Osteocyte (in vitro differentiated cells): ENCODE data around the gene EPB41L3. TPM values are rescaled to one million over a fixed set of nuclear protein-coding genes. Genes with fewer than 3 reads are reported as not detected.

Experiments
- DNase-seq: peaks from one replicate; pipeline ENCODE4 v3.0.0; 2021; ENCODE audit warnings: mixed read lengths; ENCODE audit not compliant: unreplicated experiment; ENCODE audit errors: extremely low spot score
- H3K27ac Mint-ChIP-seq: one replicate; pipeline ENCODE4 v1.8.0; 2021; ENCODE audit warnings: mild to moderate bottlenecking, mixed read lengths; ENCODE audit not compliant: unreplicated experiment
- H3K27me3 Mint-ChIP-seq: one replicate; pipeline ENCODE4 v1.8.0; 2021; ENCODE audit warnings: mixed read lengths; ENCODE audit not compliant: unreplicated experiment
- H3K36me3 Mint-ChIP-seq: one replicate; pipeline ENCODE4 v1.8.0; 2021; ENCODE audit warnings: mixed read lengths; ENCODE audit not compliant: unreplicated experiment
- H3K4me1 Mint-ChIP-seq: one replicate; pipeline ENCODE4 v1.8.0; 2021; ENCODE audit warnings: mixed read lengths; ENCODE audit not compliant: unreplicated experiment
- H3K4me3 Mint-ChIP-seq: one replicate; pipeline ENCODE4 v1.8.0; 2021; ENCODE audit warnings: mild to moderate bottlenecking, moderate library complexity, mixed read lengths; ENCODE audit not compliant: unreplicated experiment
- H3K9me3 Mint-ChIP-seq: one replicate; pipeline ENCODE4 v1.8.0; 2021; ENCODE audit warnings: mixed read lengths; ENCODE audit not compliant: unreplicated experiment
- CTCF ChIP-seq: fragments of 200-600 bp; sonication (generic); IDR thresholded peaks from 2 replicates; pipeline ENCODE4 v1.5.0; 2021; ENCODE audit warnings: antibody characterized with exemption, mild to moderate bottlenecking, moderate library complexity
- long read RNA-seq: library from polyadenylated mRNA; unstranded; transcript quantifications from one replicate; pipeline ENCODE4 v2.0.0, GENCODE V29; 2021
- total RNA-seq: library from RNA; stranded (reverse); gene quantifications from 2 replicates; pipeline ENCODE4 v1.2.1, GENCODE V29; 2021

EPB41L3 gene
- 15.6 and 15.7 TPM in 2 replicates for total RNA-seq
- long read RNA-seq, partial matches to known transcripts = 9 of 12 reads
- long read RNA-seq, other reads (novel, unspliced or antisense) = 3 of 12 reads

- TF ChIP-seq CTCF = no peak
- no peak for DNase-seq
- Mint-ChIP-seq H3K4me1 (peaks cover 14% of the 10 kb centered on the region), H3K36me3 (no peaks in the 10 kb centered on the region), H3K27ac (peak within 1 kb of the TSS; percentile 54), H3K9me3 (no peaks in the 10 kb centered on the region), H3K4me3 (peak within 1 kb of the TSS; percentile 77), H3K27me3 (peaks cover 3% of the 10 kb centered on the region)
Observed at GRCh38 chr18:5543773-5544389, at the start of gene EPB41L3. Gene EPB41L3 (minus strand): TSS chr18:5543997. CDS start chr18:5489183, 54,814 bp downstream.

DNA sequence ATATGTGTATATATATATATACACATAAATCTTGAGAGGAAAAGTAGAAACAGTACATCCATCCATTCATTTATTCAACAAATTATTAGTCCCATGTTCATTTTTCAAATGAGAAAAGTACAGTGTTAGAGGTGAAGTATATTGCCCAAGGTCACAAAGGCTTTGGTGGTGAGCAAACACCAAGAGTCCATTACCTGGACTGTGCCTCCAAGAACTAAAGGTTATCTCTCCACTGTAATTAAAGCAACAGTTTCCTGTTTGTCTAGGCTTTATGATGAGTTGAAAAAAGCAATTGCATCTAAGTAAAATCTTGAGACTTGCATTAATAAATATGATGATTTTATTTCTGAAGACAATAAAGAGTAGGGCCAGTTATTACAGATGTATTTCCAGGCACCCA, 44.7 kb upstream of the EPB41L3 start:
- Mint-ChIP-seq H3K27me3 (no peaks in the 10 kb centered on the region), H3K9me3 (peaks cover 8% of the 10 kb centered on the region), H3K36me3 (no peaks in the 10 kb centered on the region), H3K27ac (no peak overlapping the region), H3K4me1 (peaks cover 22% of the 10 kb centered on the region), H3K4me3 (no peak overlapping the region)
- DNase-seq = no peak
- no peak for TF ChIP-seq CTCF

DNA sequence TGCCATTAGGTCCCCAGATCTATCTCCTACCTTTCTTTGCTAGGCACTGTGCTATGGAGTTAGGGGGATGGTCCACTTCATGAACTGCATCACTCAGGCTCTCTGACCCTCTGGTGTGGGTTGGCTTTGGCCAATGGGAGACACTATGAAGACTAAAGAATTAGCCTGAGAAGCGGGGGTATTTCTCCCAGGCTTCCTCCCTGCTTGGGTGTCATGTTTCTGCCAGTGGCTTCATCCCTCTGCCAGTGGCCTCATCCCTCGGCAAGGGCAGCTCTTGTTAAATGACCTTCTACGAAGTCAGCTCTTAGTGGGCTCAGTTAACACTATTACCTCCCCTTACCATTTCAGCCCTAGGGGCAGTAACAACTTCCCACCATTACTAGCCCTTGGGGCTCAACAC, 41.9 kb upstream of the EPB41L3 start:
- DNase-seq = no peak
- no peaks in the 10 kb centered on the region for H3K27me3 Mint-ChIP-seq
- no peaks in the 10 kb centered on the region for H3K9me3 Mint-ChIP-seq
- no peak for TF ChIP-seq CTCF
- no peak overlapping the region for H3K4me3 Mint-ChIP-seq
- H3K27ac Mint-ChIP-seq = no peak overlapping the region
- H3K36me3 Mint-ChIP-seq = no peaks in the 10 kb centered on the region
- H3K4me1 Mint-ChIP-seq = peaks cover 44% of the 10 kb centered on the region

GRCh38 chr18:5584746-5585417, 41.1 kb upstream of the EPB41L3 start:
- peak overlapping the region; percentile 54 for H3K27ac Mint-ChIP-seq
- TF ChIP-seq CTCF = no peak
- H3K27me3 Mint-ChIP-seq = no peaks in the 10 kb centered on the region
- H3K4me1 Mint-ChIP-seq = peaks cover 44% of the 10 kb centered on the region
- H3K9me3 Mint-ChIP-seq = no peaks in the 10 kb centered on the region
- DNase-seq = no peak
- H3K36me3 Mint-ChIP-seq = no peaks in the 10 kb centered on the region
- H3K4me3 Mint-ChIP-seq = peak overlapping the region; percentile 16

DNA sequence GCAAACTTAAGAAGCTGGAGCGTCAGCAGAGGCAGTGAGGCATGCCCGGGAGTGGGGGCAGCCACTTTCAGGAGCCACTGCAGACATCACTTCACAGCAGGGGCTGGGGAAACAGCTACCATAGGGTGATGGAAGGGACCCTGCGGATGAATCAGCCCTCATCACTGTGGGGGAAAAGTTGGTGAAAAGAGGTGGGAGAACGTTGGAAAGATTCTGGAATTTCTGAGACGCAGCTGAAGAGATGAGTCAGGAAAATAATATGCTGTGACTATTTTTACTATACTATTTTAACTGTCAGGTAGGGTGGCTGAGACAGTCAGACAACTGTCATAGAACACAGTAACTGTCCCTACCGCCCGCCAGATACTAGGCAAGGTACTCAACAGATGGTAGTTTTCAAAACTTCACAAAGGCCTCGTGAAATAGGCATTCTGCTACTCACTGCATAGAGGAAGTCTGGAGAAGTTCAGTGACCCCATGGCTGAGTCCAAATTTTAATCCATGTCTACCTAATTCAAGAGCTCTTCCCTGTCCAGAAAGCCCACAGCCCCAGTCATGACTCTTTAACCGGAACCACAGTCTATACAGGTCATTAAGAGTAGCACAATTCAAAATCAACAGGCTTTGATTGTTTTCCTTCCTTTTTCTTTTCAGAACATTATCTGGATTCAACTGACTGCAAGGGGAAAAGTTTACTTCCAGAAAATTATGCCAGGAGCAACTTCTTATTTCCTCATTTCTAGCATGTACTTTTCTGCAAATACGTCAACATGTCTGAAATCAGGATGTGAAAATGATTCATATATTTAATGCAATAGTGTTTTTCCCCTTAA, 39.3 kb upstream of the EPB41L3 start:
- no peaks in the 10 kb centered on the region for H3K9me3 Mint-ChIP-seq
- no peak overlapping the region for H3K4me3 Mint-ChIP-seq
- no peaks in the 10 kb centered on the region for H3K27me3 Mint-ChIP-seq
- no peak for DNase-seq
- no peak for TF ChIP-seq CTCF
- H3K4me1 Mint-ChIP-seq = peaks cover 44% of the 10 kb centered on the region
- no peaks in the 10 kb centered on the region for H3K36me3 Mint-ChIP-seq
- peak overlapping the region; percentile 86 for H3K27ac Mint-ChIP-seq
